Vagina (tissue), 2 donors: Measurements from ENCODE around the gene CARS2.

Experiments
- POLR2A ChIP-seq, 2 donors: fragments of 450-650 bp; IDR thresholded peaks; one replicate each; pipeline ENCODE4 v1.6.1; 2017; ENCODE audit warnings: antibody characterized with exemption in 2 of 2, mild to moderate bottlenecking in 2 of 2, moderate library complexity in 2 of 2
- POLR2AphosphoS5 ChIP-seq, 2 donors: sonication (generic); formaldehyde crosslinking; IDR thresholded peaks; one replicate each; pipeline ENCODE4 v1.9.0; 2017; ENCODE audit warnings: antibody characterized with exemption in 2 of 2, mild to moderate bottlenecking in 2 of 2, low read depth in 1 of 2; ENCODE audit not compliant: insufficient read depth in 1 of 2
- TF ChIP-seq, protein P1 (sequence below), 3 experiments: fragments of 450-650 bp in 2 of 3; fragments of 200-600 bp in 1 of 3; sonication (generic) in 1 of 3; IDR thresholded peaks; one replicate each; pipeline ENCODE4 v1.5.1; 2017 to 2019; ENCODE audit warnings: antibody characterized with exemption in 3 of 3, mild to moderate bottlenecking in 2 of 3, moderate library complexity in 2 of 3

DNA sequence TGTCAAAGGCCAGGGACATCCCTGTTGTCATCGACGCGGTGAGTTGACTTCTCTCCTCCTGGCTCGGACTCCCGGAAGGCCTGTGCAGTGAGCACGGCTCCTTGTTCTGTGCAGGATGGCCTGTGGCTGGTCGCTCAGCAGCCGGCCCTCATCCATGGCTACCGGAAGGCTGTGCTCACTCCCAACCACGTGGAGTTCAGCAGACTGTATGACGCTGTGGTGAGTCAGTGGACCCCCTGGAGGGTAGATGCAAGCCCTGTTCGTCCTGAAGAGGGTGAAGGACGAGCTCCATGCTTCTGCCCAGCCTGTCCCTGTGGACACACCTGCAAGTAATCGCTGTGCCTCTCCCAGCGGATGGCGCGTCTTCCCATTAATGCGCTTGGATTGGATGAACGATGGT, 71.4 kb downstream of the CARS2 start:
- TF ChIP-seq, protein P1, sequence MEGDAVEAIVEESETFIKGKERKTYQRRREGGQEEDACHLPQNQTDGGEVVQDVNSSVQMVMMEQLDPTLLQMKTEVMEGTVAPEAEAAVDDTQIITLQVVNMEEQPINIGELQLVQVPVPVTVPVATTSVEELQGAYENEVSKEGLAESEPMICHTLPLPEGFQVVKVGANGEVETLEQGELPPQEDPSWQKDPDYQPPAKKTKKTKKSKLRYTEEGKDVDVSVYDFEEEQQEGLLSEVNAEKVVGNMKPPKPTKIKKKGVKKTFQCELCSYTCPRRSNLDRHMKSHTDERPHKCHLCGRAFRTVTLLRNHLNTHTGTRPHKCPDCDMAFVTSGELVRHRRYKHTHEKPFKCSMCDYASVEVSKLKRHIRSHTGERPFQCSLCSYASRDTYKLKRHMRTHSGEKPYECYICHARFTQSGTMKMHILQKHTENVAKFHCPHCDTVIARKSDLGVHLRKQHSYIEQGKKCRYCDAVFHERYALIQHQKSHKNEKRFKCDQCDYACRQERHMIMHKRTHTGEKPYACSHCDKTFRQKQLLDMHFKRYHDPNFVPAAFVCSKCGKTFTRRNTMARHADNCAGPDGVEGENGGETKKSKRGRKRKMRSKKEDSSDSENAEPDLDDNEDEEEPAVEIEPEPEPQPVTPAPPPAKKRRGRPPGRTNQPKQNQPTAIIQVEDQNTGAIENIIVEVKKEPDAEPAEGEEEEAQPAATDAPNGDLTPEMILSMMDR (IDR thresholded peaks at IDR 0.05) = no peak
- no peak for TF ChIP-seq POLR2A (IDR thresholded peaks at IDR 0.05)
- TF ChIP-seq POLR2AphosphoS5 (IDR thresholded peaks at IDR 0.05; ENCODE audit: insufficient read depth in 1 of 2, low read depth in 1 of 2) = no peak
